HL-60/S4 (cell line): ENCODE data around the gene TSC22D2.
"Not testable (repeated sequence)": the region's sequence is repeated elsewhere in the genome, so short reads cannot be mapped to it uniquely, and the experiment has no call there.

Source experiments
- in situ Hi-C: fragments of 300-500 bp; cut with MboI; formaldehyde crosslinking; loops from 2 replicates; pipeline ENCODE4 v1.14.3; 2022; ENCODE audit warnings: low sequenced_read_pairs

Gene TSC22D2

DNA sequence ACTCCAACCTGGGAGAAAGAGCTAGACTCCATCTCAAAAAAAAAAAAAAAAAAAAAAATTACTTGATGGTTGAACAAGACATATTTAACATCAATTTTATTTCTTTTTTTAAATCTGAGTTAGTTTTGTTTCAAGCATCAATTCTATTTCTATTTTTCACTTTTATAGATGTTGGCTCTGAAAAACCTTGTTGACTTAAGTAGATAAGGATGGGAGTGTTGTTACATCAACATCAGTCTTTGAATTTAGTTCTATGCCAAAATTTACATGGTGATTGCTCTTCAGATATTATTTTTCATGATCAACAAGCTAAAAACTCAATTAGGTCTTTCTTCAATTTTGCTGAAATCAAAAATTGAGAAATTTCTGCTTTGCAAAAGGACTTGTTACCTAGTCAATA is 71.3 kb downstream of the TSC22D2 start:
- in situ Hi-C loops = no loop called here

DNA sequence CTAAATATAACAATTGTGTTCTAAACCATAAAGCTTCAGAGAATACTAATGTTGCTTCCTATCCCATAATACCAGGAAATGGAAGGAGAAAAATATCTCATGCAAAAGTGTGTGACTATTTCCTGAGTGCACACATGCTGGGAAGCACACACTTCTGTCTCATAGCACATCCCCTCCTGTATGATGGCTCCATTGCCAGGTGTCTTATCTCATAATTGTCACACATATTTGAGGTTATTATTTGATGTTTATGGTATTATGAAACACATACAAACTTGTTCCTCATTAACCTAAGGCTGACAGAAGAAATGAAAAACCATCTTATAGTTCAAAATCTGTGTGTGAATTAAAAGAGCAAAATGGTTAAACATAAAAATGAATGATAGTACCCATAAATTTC is 72.8 kb downstream of the TSC22D2 start:
- in situ Hi-C loops = no loop called here

DNA sequence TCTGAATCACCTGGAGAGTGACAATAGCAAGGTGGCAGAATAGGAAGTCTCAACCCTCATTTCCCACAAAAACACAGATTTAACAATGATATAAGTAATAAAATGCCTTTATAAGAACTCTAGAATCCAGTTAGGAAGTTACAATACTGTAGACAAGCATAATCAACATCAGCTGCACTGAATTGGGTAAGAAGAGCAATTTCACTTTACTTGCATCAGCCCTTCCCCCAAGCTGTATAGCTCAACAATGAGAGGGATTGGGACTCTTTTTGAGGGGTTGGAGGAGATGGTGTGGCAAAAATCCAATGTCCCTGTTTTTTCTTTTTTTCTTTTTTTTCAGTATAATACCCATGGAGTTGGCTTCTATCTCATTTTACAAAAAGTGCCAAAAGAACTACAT is 75.1 kb downstream of the TSC22D2 start:
- in situ Hi-C loops = no loop called here

DNA sequence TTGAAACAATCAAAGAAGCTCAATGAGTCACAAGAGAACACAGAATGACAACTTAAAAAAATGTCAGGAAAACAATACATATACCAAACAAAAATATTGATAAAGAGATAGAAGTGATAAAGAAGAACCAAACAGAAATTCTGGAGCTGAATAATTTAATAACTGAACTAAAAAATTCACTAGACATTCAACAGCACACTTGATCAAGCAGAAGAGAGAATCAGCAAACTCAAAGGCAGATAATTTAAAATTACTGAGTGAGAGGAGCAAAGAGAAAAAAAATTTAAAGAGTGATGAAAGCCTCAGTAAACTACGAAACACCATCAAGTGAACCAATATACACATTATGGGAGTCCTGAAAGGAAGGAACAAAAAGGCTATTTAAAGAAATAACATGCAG is 76.3 kb downstream of the TSC22D2 start:
- in situ Hi-C loops = no loop called here

DNA sequence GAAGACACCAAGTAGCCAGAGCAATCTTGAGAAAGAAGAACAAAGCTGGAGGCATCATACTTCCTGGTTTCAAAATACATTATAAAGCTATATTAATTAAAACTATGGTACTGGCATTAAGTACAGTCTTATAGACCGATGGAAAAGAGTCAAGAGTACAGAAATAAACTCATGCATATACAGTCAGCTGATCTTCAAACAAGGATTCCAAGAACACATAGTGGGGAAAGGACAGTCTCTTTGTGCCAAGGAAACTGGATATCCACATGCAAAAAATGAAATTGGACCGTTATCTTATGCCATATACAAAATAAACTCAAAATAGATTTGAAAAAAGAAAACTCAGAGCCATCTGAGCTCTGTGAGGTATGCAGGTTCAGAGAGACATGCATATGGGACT is 80.8 kb downstream of the TSC22D2 start:
- in situ Hi-C loops = no loop called here

DNA sequence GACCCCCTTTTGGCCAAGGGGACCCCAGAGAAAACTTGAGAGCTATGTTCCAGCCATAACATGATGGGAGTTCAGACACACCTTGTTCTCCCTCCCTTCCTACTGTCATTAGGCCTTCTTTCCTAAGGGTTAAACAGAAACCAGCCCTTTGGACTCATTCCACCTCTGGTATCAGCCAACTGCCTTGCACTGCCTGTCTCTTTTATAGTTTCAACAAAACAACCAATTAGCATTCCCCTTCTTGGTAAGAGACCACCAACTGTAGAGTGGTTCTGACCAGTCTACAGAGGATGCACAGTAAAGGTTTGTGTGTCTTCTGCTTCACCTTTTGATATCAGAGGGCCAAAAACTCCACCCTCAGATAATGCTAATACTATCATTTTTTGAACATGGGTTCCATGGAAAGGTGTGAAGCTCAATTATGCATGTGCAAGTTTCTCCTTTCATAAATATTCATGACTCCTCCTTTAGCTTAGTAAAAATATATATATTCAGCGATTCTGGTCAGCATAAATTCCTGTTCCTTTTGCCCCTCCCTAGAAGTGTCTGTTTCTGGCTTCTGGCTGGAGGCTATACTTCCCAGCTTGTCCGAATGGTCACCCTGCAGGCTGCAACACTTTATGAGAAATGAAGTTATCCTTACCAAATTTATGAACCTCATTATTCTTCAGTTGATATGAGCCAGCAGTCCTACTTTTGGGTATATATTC is 82.3 kb downstream of the TSC22D2 start:
- in situ Hi-C loops = loop anchor here (10.0 kb wide), 1 partner anchor 266 kb away; no protein-coding TSS in a partner anchor

DNA sequence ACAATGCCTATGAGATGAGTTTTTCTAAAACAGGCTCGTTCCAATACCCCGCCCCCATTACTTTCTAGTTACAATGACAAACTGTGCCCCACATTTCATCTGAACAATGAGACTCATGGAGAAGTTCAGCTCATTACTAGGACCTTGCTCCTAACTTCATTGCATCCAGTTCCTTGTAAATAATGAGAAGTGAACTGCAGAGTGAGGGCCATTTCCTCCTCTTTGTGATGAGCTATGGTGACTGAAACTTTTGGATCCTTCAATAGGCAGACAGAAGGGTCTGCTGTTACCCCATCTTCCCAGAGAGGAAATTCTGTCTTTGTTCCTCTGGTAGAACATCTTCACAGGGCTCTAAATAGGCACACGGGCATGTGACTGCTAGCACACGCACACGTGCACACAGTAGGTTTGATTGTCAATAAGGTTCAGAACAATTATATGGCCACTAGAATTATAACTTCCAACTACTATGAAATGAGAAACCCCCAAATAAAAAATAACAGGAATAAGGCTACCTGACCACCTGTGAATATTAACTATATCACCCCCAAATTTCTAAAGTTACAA is 86.4 kb downstream of the TSC22D2 start:
- in situ Hi-C loops = loop anchor here (10.0 kb wide), 1 partner anchor 270 kb away; no protein-coding TSS in a partner anchor

DNA sequence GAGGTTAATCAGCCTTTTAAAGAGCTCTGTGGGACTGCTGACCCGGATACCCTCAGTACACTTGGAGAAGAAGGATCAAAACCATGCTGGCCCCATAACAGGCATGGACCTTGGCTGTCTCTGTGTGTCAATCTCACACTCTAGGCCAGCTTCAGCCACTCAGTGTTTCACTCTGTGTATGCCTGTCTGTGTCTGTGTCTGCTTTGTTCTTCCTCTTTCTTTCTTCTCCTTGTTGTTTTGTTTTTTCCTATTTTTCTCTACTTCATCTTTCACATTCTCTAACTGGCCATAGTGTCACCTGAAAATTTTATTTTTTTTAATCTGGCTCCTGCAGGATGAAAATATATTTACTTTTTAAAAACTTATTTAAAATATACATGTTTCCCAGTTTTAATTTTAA is 87.1 kb downstream of the TSC22D2 start:
- in situ Hi-C loops = loop anchor here (10.0 kb wide), 1 partner anchor 270 kb away; no protein-coding TSS in a partner anchor

DNA sequence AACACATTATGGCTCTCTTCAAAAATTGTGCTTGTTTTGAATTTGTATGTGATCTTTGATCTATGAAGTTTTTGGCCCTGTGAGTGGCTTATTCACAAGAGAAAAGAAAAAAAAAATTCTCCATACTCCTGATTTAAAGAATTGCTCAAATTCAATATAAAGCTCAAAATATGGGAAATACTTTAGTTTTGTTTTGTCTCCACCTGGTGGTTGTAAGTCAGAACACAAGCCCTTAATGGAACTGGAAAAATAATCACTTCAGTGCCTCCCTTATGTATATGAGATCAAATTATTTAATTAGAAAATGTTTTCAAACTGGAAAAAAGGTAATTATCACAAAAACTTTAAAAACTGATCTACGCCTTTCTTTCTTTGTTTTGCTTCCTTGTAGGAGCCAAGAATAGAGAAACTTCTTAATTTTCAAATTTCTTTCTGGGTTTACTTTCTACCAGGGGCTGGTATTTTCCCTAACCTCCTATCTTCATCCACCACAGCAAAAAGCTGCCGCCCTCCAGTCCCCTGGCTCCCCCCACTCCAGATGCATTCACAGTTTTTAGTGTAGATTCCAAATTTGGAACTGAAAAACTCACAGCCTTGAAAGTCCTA is 87.6 kb downstream of the TSC22D2 start:
- in situ Hi-C loops = loop anchor here (10.0 kb wide), 1 partner anchor 271 kb away; no protein-coding TSS in a partner anchor

DNA sequence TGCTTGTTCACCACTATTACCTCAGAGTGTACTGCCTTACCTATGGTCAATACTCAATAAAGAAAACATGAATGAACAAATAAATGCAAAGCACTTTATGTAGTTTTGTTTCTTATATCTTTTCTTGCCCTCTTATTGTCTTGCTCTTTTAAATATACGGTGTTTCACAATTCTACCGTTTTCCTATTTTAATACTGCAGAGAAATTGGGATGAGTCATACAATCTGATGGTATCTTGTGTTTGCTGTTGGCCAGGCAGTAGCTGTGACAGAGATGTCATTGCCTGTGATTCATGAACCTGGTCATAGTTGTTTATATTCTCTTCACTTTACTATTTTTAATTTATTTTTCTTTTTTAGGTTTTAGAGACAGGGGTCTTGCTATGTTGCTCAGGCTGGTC is 89.9 kb downstream of the TSC22D2 start:
- in situ Hi-C loops = loop anchor here (10.0 kb wide), 1 partner anchor 273 kb away; no protein-coding TSS in a partner anchor

DNA sequence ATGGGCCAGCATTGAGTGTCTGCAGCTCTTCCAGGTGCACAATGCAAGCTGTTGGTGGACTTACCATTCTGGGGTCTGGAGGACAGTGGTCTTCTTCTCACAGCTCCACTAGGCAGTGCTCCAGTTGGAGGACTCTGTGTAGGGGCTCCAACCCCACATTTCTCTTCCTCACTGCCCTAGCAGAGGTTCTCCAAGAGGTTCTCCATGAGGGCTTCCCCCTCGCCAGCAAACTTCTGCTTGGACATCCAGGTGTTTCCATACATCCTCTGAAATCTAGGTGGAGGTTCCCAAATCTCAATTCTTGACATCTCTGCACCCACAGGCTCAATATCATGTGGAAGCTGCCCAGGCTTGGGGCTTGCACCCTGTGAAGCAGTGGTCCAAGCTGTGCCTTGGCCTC is 92.9 kb downstream of the TSC22D2 start:
- in situ Hi-C loops = not testable (repeated sequence)

DNA sequence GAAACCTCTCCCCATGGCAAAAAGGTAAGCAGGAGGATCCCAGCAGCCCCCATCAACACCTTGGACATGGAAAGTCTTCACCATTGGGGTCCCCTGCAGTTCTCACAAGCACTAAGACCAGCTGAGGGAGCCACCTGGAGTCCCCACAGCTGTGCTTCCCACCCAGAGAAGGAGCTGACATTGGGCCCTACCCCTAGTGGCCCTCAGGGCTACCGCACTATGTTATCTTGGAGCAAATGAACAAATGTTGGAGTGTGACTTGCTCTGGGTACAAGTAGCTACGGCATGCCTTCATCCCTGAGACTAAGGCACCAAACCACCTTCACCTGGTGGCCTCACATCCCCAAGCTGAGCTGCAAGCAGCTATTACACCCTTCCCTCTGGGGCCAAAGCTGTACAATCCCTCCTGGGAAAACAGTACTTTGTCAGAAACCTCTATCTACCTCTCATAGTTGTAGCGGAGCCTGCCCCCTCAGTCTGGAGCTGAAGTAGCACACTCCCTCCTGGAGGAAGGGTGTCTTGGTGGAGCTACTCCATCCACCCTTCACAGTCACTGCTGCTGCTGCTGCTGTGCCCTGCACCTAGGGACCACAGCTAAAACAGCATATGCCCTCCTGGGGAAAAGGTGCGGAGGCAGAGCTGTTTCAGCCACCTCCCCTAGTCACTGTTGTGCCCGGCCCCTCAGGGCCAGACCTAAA is 95.5 kb downstream of the TSC22D2 start:
- in situ Hi-C loops = no loop called here

DNA sequence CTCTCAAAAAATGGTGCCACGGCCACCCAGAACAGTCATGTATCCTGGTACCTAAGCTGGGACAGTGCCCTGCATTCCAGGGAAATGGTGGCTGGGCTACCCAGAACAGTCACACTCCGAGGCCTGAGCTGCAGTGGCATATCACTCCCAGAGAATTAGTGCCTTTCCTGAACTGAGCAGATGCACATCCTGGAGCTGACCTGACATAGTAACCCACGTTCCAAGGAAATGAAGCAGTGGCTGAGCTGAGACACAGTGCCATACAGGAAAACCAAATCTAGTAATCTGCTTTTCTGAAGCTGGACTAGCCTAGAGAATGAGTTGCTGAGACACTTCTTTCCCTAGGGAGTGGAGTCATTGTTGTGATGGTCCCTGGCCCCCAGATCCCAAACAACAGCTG is 96.4 kb downstream of the TSC22D2 start:
- in situ Hi-C loops = no loop called here

DNA sequence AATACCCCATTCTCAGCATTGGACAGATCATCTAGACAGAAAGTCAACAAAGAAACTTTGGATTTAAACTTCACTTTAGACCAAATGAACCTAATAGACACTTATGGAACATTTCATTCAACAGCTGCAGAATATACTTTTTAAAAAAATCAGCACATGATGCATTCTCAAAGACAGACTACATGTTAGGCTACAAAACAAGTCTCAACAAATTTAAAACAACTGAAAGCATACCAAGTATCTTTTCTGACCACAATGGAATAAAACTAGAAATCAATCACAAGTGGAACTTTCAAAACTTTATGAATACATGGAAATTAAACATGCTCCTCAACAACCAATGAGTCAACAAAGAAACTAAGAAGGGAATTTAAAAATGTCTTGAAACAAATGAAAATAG is 100.3 kb downstream of the TSC22D2 start:
- in situ Hi-C loops = no loop called here

DNA sequence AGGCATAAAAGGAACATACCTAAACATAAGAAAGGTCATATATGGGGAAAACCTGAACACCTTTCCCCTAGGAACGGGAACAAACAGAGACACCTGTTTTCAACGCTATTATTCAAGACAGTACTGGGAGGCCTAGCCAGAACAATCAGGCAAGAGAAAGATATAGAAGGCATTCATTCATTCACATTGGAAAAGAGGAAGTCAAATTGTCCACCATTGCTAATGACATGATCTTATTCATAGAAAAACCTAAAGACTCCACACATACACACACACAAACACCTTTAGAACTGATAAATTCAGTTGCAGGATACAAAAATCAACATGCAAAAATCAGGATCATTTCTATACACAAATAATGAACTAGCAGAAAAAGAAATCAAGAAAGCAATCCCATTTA is 101.7 kb downstream of the TSC22D2 start:
- in situ Hi-C loops = no loop called here

DNA sequence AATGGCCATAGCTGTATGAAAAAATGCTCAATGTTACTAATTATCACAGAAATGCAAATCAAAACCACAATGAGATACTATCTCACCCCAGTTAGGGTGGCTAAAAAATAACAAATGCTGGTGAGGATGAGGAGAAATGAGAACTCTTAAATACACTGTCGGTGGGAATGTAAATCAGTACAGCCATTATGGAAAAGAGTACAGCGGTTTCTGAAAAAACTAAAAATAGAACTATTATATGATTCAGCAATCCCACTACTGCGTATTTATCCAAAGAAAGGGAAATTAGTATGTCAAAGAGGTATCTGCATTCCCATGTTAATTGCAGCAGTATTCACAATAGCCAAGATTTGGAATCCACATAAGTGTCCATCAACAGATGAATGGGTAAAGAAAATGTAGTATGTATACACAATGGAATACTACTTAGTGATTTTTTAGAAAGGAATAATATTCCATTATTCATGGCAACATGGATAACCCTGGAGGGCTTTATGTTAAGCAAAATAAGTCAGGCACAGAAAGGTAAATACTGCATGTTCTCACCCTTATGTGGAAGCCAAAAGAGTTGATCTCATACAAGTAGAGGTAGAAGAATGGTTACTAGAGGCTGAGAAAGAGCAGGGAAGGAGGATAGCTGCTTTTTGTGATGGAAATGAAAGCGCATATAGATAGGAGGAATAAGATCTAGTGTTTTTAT is 103.2 kb downstream of the TSC22D2 start:
- in situ Hi-C loops = no loop called here

DNA sequence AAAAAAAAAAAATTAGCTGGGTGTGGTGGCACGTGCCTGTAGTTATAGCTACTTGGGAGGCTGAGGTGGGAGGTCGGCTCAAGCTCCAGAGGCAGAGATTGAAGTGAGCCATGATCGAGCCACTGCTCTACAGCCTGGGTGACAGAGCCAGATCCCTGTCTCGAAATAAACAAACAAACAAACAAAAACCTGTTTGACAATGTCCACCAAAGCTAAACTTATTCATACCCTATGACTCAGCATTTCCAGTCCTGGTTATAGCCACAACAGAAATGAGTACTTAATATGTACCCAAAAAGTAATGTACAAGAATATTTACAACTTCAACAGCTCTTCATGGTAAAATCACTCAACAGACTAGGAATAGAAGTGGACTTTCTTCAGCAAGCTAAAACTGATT is 107.1 kb downstream of the TSC22D2 start:
- in situ Hi-C loops = no loop called here
